Measurements from ENCODE around the gene PIGZ.

Gene PIGZ

GRCh38 chr3:196981657-196982056, 13.0 kb upstream of the PIGZ start:
- no peak for DNase-seq

- DNase-seq, result no peak
Measured at GRCh38 chr3:196979545-196979944, 10.9 kb upstream of the PIGZ start.

- no peak for DNase-seq
Measured at GRCh38 chr3:196976941-196977340, 8.3 kb upstream of the PIGZ start.

- no peak for DNase-seq
Measured at GRCh38 chr3:196975349-196975748, 6.7 kb upstream of the PIGZ start.

GRCh38 chr3:196974661-196975060, 6.0 kb upstream of the PIGZ start:
- DNase-seq, result no peak

- DNase-seq, result peak; percentile 75
Measured at GRCh38 chr3:196971094-196971698, 2.6 kb upstream of the PIGZ start.

- no peak for DNase-seq
Measured at GRCh38 chr3:196970547-196971093, 2.0 kb upstream of the PIGZ start.

GRCh38 chr3:196969660-196970546, 1.3 kb upstream of the PIGZ start:
- DNase-seq, result peak; percentile 83

GRCh38 chr3:196969134-196969659, 564 bp upstream of the PIGZ start:
- peak; percentile 77 for DNase-seq

- no peak for DNase-seq
Measured at GRCh38 chr3:196967412-196968232, 1.0 kb downstream of the PIGZ start.

- no peak for DNase-seq
Measured at GRCh38 chr3:196966526-196967401, 1.9 kb downstream of the PIGZ start.

- no peak for DNase-seq
Measured at GRCh38 chr3:196965804-196966173, 2.8 kb downstream of the PIGZ start.

GRCh38 chr3:196965112-196965803, 3.4 kb downstream of the PIGZ start:
- DNase-seq, result no peak

- no peak for DNase-seq
Measured at GRCh38 chr3:196963631-196963953, 5.0 kb downstream of the PIGZ start.

GRCh38 chr3:196962930-196963630, 5.6 kb downstream of the PIGZ start:
- DNase-seq, result no peak

GRCh38 chr3:196962108-196962929, 6.3 kb downstream of the PIGZ start:
- DNase-seq, result no peak

- no peak for DNase-seq
Measured at GRCh38 chr3:196954832-196955231, 13.8 kb downstream of the PIGZ start.

GRCh38 chr3:196951371-196951770, 17.3 kb downstream of the PIGZ start:
- no peak for DNase-seq

- no peak for DNase-seq
Measured at GRCh38 chr3:196949750-196950149, 18.9 kb downstream of the PIGZ start.

- no peak for DNase-seq
Measured at GRCh38 chr3:196949285-196949619, 19.4 kb downstream of the PIGZ start.

Data from hematopoietic multipotent progenitor cell treated with erythropoietin and hydrocortisone succinate and interleukin-3 and kit ligand, for 4 days (in vitro differentiated cells).